ENCODE measurements around the gene SPDL1.

Gene SPDL1

GRCh38 chr5:169631360-169631759, 47.8 kb downstream of the SPDL1 start:
- no peak for DNase-seq (ENCODE audit: low spot score)

GRCh38 chr5:169632946-169633345, 49.4 kb downstream of the SPDL1 start:
- no peak for DNase-seq (ENCODE audit: low spot score)

- DNase-seq (ENCODE audit: low spot score): no peak
These were observed 51.0 kb downstream of the SPDL1 start for GRCh38 chr5:169634606-169635005.

GRCh38 chr5:169635936-169636335, 52.4 kb downstream of the SPDL1 start:
- no peak for DNase-seq (ENCODE audit: low spot score)

GRCh38 chr5:169636477-169637084, 53.0 kb downstream of the SPDL1 start:
- DNase-seq (ENCODE audit: low spot score): no peak

- peak; percentile 42 for DNase-seq (ENCODE audit: low spot score)
These were observed 53.5 kb downstream of the SPDL1 start, which contains the start of gene DOCK2 for GRCh38 chr5:169637085-169637548. TSS of gene DOCK2 (plus strand) at chr5:169637275. CDS start at chr5:169637327, 52 bp downstream.

GRCh38 chr5:169637549-169638121, 54.1 kb downstream of the SPDL1 start:
- no peak for DNase-seq (ENCODE audit: low spot score)

GRCh38 chr5:169641253-169641652, 57.7 kb downstream of the SPDL1 start:
- DNase-seq (ENCODE audit: low spot score): no peak

- no peak for DNase-seq (ENCODE audit: low spot score)
These were observed 63.3 kb downstream of the SPDL1 start for GRCh38 chr5:169646856-169647255.

- DNase-seq (ENCODE audit: low spot score): no peak
These were observed 64.0 kb downstream of the SPDL1 start for GRCh38 chr5:169647566-169647965.

GRCh38 chr5:169648725-169649310, 65.2 kb downstream of the SPDL1 start:
- DNase-seq (ENCODE audit: low spot score): no peak

GRCh38 chr5:169649486-169649885, 65.9 kb downstream of the SPDL1 start:
- no peak for DNase-seq (ENCODE audit: low spot score)

- no peak for DNase-seq (ENCODE audit: low spot score)
These were observed 67.2 kb downstream of the SPDL1 start for GRCh38 chr5:169650701-169651331.

- DNase-seq (ENCODE audit: low spot score): no peak
These were observed 68.0 kb downstream of the SPDL1 start for GRCh38 chr5:169651526-169651925.

GRCh38 chr5:169652057-169652456, 68.5 kb downstream of the SPDL1 start:
- no peak for DNase-seq (ENCODE audit: low spot score)

- DNase-seq (ENCODE audit: low spot score): no peak
These were observed 69.5 kb downstream of the SPDL1 start for GRCh38 chr5:169653091-169653490.
